NT2/D1 (cell line): Measurements from ENCODE around the gene RHNO1.

ENCODE experiments used
- SUZ12 ChIP-seq: IDR thresholded peaks from 2 replicates; pipeline ENCODE4 v1.6.1; 2011; ENCODE audit not compliant: insufficient read length, insufficient read depth; ENCODE audit errors: extremely low read depth
- YY1 ChIP-seq: IDR thresholded peaks from 2 replicates; pipeline ENCODE4 v1.6.1; 2011; ENCODE audit not compliant: insufficient read length, insufficient read depth
- ZNF274 ChIP-seq: IDR thresholded peaks from 2 replicates; pipeline ENCODE4 v1.6.1; 2011; ENCODE audit warnings: mild to moderate bottlenecking, low read depth, low read length

GRCh38 chr12:2844786-2845185 is 32.2 kb upstream of the RHNO1 start:
- TF ChIP-seq ZNF274 (no peak), YY1 (no peak), SUZ12 (no peak)
